Medulla oblongata (tissue), 1 donor: ENCODE measurements around the gene GLIS2.

Source experiments
- DNase-seq: peaks from one replicate; pipeline ENCODE4 v3.0.0-alpha.2; 2015; ENCODE audit errors: extremely low spot score

Gene GLIS2

GRCh38 chr16:4381935-4382794, 66.3 kb downstream of the GLIS2 start:
- DNase-seq, result no peak

DNA sequence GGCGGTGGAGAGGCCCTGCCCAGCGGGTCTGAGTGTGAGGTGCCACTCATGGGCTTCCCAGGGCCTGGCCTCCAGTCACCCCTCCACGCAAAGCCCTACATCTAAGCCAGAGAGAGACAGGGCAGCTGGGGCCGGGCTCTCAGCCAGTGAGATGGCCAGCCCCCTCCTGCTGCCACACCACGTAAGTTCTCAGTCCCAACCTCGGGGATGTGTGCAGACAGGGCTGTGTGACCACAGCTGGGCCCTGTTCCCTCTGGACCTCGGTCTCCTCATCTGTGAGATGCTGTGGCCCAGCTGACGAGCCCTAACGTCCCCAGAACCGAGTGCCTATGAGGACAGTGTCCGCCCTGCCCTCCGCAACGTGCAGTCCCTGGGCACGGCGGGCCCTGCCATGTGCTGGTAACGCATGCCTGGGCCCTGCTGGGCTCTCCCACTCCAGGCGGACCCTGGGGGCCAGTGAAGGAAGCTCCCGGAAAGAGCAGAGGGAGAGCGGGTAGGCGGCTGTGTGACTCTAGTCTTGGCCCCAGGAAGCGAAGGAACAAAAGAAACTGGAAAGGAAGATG, 67.0 kb downstream of the GLIS2 start:
- DNase-seq, result no peak

DNA sequence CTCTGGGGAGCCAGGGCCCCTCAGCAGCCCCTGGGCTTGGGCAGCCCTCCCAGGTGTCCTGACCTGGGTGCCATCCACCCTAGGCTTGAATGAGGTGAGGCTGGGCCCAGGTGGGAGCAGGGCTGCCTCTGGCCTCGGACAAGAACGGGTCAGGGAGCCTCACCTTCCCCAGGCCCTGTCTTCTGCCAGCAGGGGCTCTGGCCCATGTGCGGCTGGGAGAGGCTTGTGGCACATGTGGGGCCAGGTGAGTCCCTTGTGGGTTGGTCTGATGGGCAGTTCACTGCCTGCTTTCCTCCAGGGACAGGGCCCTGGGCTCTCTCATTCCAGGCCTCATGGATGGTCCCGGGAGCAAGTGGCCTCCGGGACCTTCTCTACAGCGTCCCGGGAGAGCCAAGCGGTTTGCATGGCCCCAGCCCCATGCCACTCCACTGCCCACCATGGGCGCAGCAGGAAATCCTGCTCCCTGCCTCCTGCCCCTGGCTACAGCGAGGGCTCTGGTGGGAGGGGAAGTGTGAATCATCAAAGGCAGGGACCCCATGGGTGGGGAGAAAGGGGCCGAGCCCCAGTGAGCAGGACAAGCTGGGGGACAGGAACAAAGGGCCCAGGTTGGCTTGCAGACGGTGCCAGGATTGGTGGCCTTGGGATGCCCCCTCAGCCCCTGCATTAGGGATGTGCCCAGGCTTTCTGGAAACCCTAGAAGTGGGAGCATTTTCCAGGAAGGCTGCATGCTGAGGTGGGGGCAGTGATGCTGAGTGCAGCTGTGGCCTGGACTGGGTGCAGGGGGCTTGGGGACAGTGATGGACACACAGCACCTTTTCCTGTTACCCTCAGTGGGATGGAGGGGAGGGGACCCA, 68.0 kb downstream of the GLIS2 start:
- DNase-seq, result no peak

DNA sequence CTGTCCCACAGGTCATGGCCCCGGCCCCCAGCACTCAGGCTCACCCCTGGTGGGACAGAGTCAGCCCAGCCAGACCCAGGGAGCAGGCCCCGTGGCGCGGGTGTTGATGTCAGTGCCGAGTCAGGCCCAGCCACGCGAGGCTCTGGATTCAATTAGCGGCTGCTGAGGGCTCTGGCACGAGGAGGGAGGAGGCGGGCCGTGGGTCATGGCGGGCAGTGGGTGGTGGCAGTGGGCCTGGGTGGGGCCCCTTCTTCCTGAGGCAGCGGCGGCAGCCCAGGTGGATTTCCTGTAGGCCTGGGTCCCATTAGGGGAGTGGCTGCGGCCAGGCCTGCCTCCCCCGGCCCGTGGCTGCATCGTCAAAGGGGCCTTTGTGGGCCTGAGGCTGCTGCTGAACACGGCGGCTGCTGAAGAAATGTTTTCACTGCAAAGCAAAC, 68.7 kb downstream of the GLIS2 start:
- DNase-seq, result no peak

DNA sequence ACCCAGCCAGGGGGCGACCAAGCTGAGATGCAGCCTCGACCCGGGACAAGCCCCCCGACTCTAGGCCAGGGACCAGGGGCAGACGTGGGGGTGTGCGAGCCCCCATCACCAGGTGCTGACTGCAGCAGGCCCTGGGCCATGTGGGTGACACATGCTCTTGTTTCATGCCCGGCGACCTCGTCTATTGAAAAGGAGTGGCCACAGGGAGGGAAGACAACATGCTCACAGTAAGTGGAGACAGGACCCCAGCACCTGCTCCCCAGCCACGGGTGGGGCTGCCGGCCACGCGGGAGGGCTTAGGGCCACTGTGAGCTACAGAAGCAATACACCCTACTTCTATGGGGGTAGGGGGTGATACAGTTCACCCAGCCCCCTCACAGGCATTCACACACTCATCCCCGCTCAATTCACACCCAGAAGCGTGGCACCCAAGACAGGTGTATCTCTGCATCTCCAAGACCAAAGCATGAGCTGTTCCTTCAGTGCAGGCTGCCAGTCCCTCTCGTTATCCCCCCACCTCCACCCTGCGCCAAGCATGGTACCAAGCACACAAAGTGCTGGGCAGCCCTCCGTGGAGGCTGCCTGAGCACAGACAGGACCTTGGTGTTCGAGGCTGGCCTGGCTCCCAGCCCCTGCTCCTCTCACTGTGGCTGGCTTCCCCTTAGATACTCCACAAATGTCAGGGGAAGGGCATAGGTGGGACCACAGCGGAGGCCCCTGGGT, 69.4 kb downstream of the GLIS2 start:
- DNase-seq, result no peak

- no peak for DNase-seq
These were observed 70.1 kb downstream of the GLIS2 start for GRCh38 chr16:4385789-4386450.

GRCh38 chr16:4386451-4386805, 70.6 kb downstream of the GLIS2 start:
- DNase-seq, result no peak

DNA sequence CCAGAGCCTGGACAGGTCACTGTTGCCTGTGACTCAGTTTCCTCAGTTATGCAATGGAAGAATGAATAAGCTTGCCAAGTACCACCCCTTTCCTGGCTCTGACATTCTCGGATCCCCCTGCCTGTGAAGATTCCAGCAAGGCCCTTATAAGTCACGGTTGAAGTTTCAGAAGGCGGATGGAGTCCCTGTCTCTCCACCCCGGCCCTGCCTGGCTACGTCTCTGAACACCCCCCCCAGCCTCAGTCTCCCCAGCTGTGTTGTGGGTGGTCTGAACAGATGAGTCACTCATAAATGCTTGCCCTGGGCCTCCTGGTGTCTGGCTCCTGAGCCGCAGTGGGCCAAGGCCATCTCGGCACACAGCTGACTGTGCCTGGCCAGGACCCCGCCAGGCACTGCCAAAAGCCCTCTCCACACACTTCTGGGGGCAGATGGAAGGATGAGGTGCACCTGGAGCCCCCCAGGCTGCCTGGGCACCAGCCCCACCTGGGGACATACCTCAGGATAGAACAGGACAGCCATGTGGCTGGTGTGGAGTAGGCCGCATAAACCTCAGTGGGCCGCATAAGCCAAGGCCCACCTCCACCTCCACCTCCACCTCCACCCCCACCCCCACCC, 71.2 kb downstream of the GLIS2 start:
- DNase-seq, result no peak

DNA sequence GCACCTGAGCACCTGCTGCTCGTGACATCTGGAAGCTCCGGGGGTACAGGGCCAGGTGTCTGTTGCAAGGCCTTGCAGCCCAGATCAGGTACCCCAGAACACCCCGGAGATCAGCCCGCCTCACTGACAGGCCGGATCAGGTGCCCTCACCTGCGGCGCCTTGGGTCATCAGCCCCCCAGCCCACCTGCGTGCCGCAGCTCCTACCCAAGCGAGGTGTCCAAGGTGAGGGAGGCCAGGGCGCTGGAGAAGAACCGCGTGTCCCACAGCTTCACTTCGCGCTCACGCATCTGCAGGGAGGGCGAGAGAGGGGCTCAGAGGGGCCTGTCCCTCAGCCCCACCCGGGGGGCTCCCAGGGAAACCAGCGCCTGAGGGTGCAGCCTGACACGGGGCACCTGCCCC, 71.9 kb downstream of the GLIS2 start:
- DNase-seq, result no peak

GRCh38 chr16:4388271-4389021, 72.6 kb downstream of the GLIS2 start:
- no peak for DNase-seq
